GM19467 (cell line): ENCODE data around the gene PACSIN2.
"Not testable (repeated sequence)": the region's sequence is repeated elsewhere in the genome, so short reads cannot be mapped to it uniquely, and the experiment has no call there.

Experiments used
- ATAC-seq: cut with Tn5 transposase; IDR thresholded peaks from one replicate; pipeline ENCODE4 v1.9.1; 2021; ENCODE audit warnings: mild to moderate bottlenecking, moderate library complexity; ENCODE audit not compliant: unreplicated experiment

The PACSIN2 gene

GRCh38 chr22:43014869-43015676 is at the start of gene PACSIN2:
Gene PACSIN2, minus strand, starts transcription at chr22:43015149. Its CDS starts 103,069 bp downstream, at chr22:42912080.
- ATAC-seq, result peak; percentile 94

GRCh38 chr22:43060183-43060582 is 45.2 kb upstream of the PACSIN2 start:
- ATAC-seq, result no peak

GRCh38 chr22:43057641-43058040 is 42.7 kb upstream of the PACSIN2 start:
- ATAC-seq, result no peak

- ATAC-seq, result no peak
Observed at GRCh38 chr22:43053176-43053575, 38.2 kb upstream of the PACSIN2 start.

GRCh38 chr22:43050995-43051394 is 36.0 kb upstream of the PACSIN2 start:
- ATAC-seq, result no peak

GRCh38 chr22:43047605-43048004 is 32.7 kb upstream of the PACSIN2 start:
- no peak for ATAC-seq

GRCh38 chr22:43044290-43044712 is 29.4 kb upstream of the PACSIN2 start:
- ATAC-seq, result no peak

GRCh38 chr22:43042101-43042780 is 27.3 kb upstream of the PACSIN2 start:
- ATAC-seq, result no peak

- ATAC-seq, result no peak
Observed at GRCh38 chr22:43039800-43040199, 24.9 kb upstream of the PACSIN2 start.

GRCh38 chr22:43038325-43038724 is 23.4 kb upstream of the PACSIN2 start:
- no peak for ATAC-seq

GRCh38 chr22:43036282-43036829 is 21.4 kb upstream of the PACSIN2 start:
- ATAC-seq, result no peak

GRCh38 chr22:43035250-43035649 is 20.3 kb upstream of the PACSIN2 start:
- no peak for ATAC-seq

GRCh38 chr22:43031617-43032016 is 16.7 kb upstream of the PACSIN2 start:
- ATAC-seq, result no peak

GRCh38 chr22:43018615-43019014 is 3.7 kb upstream of the PACSIN2 start:
- no peak for ATAC-seq

GRCh38 chr22:43017525-43018460 is 2.8 kb upstream of the PACSIN2 start:
- ATAC-seq, result no peak

- ATAC-seq, result not testable (repeated sequence)
Observed at GRCh38 chr22:43016150-43016549, 1.2 kb upstream of the PACSIN2 start.

- no peak for ATAC-seq
Observed at GRCh38 chr22:43015677-43016042, 711 bp upstream of the PACSIN2 start.

- ATAC-seq, result no peak
Observed at GRCh38 chr22:43014316-43014868, 557 bp downstream of the PACSIN2 start.

- ATAC-seq, result no peak
Observed at GRCh38 chr22:43013355-43014315, 1.3 kb downstream of the PACSIN2 start.
